ENCODE results near the gene ZBTB2. TPM values are rescaled to one million over a fixed set of nuclear protein-coding genes. Genes with fewer than 3 reads are reported as not detected.

The ZBTB2 gene
- total RNA-seq, 3 donors from 2014 or later: 8.1 to 13.3 (median 11.0) TPM

DNA sequence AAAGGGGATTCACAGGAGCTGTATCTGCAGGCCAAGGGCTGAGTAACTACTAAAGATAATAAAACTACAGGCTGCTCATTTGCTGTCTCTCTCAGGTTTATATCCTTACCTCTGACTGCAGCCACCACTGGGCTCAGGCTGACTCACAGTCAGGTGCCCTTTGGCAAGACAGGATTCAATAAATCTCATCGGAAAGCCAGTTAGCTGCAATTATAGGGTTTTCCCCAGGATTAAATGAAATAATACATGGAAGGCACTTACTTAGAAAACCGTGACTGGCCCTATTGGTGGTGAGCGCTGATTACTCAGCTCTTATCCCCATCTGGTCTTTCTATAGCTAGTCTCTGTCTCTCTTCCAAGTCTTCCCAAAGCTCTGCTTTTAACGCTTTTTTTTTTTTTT is 34.2 kb upstream of the ZBTB2 start:
- Histone ChIP-seq H3K4me3 (no peak overlapping the region), H3K36me3 (ENCODE audit: low read depth) (no peaks in the 10 kb centered on the region), H3K4me1 (ENCODE audit: low read depth) (no peaks in the 10 kb centered on the region), H3K9me3 (no peaks in the 10 kb centered on the region)
- ATAC-seq (peak; percentile 84), DNase-seq (no peak)
- TF ChIP-seq, protein P1, sequence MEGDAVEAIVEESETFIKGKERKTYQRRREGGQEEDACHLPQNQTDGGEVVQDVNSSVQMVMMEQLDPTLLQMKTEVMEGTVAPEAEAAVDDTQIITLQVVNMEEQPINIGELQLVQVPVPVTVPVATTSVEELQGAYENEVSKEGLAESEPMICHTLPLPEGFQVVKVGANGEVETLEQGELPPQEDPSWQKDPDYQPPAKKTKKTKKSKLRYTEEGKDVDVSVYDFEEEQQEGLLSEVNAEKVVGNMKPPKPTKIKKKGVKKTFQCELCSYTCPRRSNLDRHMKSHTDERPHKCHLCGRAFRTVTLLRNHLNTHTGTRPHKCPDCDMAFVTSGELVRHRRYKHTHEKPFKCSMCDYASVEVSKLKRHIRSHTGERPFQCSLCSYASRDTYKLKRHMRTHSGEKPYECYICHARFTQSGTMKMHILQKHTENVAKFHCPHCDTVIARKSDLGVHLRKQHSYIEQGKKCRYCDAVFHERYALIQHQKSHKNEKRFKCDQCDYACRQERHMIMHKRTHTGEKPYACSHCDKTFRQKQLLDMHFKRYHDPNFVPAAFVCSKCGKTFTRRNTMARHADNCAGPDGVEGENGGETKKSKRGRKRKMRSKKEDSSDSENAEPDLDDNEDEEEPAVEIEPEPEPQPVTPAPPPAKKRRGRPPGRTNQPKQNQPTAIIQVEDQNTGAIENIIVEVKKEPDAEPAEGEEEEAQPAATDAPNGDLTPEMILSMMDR (IDR thresholded peaks at IDR 0.05): no peak
- intact Hi-C loops (cut with DNase I, micrococcal nuclease): no loop called here

DNA sequence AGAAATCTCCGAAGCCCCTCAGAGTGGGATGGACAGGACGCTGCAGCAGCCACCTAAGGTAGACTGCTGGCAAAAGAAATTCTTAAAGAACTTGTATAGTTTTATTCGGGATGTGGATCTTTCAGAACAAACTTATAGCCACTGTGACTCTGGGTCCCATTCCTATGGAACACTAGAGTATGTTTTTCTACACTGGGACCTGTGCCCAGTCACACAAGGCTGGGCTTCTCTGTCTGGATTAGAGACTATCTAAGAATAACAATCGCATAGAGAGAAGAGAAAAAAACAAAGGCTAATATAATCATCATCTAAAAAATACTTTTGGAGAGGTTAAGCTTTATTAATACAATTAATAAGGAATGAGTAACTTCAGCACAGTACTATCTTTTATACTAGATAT is 31.6 kb upstream of the ZBTB2 start:
- DNase-seq: no peak
- TF ChIP-seq, protein P1 (IDR thresholded peaks at IDR 0.05): no peak

DNA sequence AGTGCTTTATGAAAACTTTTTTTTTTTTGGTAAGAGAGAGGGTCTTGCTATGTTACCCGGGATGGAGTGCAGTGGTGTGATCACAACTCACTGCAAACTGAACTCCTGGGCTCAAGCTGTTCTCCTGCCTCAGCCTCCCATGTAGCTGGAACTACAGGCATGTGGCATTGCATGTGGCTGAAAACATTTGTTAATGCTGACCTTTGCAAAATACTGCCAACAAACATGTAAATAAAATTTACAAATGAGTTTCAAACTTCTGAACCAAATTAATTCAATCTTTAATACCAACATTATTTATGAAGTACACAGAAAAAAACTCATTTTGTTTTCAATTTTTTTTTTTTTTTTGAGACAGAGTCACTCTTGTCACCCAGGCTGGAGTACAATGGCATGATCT is 26.1 kb upstream of the ZBTB2 start:
- no peak overlapping the region for H3K4me3 ChIP-seq
- intact Hi-C loops (cut with DNase I, micrococcal nuclease): no loop called here
- no peak for ATAC-seq
- H3K9me3 ChIP-seq: no peaks in the 10 kb centered on the region
- H3K36me3 ChIP-seq (ENCODE audit: low read depth): no peaks in the 10 kb centered on the region
- H3K4me1 ChIP-seq (ENCODE audit: low read depth): no peaks in the 10 kb centered on the region
- TF ChIP-seq, protein P1 (IDR thresholded peaks at IDR 0.05): no peak
- DNase-seq: no peak

More for the DNA sequence above, 31.6 kb upstream of the ZBTB2 start:
- no peak for ATAC-seq
- Histone ChIP-seq H3K4me1 (ENCODE audit: low read depth) (no peaks in the 10 kb centered on the region), H3K4me3 (no peak overlapping the region), H3K9me3 (no peaks in the 10 kb centered on the region), H3K36me3 (ENCODE audit: low read depth) (no peaks in the 10 kb centered on the region)
- intact Hi-C loops (cut with DNase I, micrococcal nuclease): no loop called here

DNA sequence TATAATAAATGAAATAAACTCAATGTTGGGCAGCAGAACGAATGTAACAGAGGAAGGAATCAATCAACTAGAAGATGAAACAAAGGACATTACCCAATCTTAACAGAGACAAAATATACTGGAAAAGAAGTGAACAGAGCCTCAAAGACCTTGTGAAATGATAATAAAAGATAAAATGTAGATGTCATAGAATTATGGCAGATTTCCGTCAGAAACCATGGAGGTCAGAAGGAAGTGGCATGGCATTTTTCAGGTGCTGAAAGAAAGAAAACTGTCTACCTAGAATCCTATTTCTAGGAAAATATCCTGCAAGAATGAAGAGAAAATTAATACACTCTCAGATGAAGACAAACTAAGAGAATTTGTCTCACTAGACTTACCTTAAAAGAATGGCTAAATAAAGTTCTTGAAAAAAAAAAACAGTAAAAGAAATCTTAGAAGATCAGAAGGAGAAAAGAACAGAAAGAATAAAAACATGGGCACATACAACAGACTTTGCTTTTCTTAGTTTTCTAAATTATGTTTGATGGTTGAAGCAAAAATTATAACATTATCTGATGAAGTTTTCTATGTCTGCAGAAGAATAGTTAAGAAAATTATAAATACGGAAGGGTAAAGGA is 23.4 kb upstream of the ZBTB2 start:
- TF ChIP-seq, protein P1 (IDR thresholded peaks at IDR 0.05): no peak
- Histone ChIP-seq H3K4me1 (ENCODE audit: low read depth) (no peaks in the 10 kb centered on the region), H3K36me3 (ENCODE audit: low read depth) (no peaks in the 10 kb centered on the region), H3K4me3 (no peak overlapping the region), H3K9me3 (no peaks in the 10 kb centered on the region)
- ATAC-seq: no peak
- intact Hi-C loops (cut with DNase I, micrococcal nuclease): no loop called here
- no peak for DNase-seq

DNA sequence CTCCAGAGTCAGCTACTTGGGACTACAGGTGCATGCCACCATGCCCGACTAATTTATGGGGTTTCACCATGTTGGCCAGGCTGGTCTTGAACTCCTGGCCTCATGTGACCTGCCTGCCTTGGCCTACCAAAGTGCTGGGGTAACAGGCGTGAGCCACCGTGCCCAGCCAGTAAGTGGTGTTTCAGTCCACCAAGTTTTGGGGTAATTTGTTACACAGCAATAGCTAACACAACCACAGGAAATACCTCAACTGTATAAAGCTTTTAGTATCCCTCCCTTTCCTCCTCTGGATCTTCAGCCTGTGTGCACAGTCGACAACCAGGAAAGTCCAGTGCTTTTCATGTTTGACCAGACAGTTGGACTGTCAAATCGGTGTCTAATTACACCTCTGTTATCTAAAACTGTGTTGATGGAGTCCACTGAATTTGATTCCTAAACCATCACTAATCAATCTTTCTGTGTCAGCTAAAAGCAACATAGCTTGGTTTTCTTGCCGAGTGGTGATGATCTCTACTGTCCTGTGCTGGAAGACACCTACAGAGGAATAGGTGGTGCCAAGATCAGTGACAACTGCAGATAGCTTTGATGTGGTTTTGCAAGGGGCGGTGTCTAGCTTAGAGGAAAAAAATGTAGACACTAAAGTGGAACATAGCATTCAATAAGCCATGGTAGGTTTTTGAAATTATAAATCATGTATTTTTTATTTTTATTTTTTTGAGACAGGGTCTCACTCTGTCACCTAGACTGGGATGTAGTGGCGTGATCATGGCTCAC is 22.2 kb upstream of the ZBTB2 start:
- Histone ChIP-seq H3K4me3 (no peak overlapping the region), H3K4me1 (ENCODE audit: low read depth) (no peaks in the 10 kb centered on the region), H3K36me3 (ENCODE audit: low read depth) (no peaks in the 10 kb centered on the region), H3K9me3 (no peaks in the 10 kb centered on the region)
- TF ChIP-seq, protein P1 (IDR thresholded peaks at IDR 0.05): no peak
- ATAC-seq (peak; percentile 44), DNase-seq (peak in 1 of 3 donors; percentile 12)
- intact Hi-C loops (cut with DNase I, micrococcal nuclease): no loop called here
